GM12865 (cell line): ENCODE data around the gene ISLR.

ENCODE experiments used
- DNase-seq: peaks from one replicate; pipeline ENCODE4 v3.0.0; 2010; ENCODE audit warnings: low read depth
- H3K4me3 ChIP-seq: 2 replicates; pipeline ENCODE4 v1.5.1; 2011; ENCODE audit warnings: mild to moderate bottlenecking, low read depth, low read length, control low read depth
- CTCF ChIP-seq: IDR thresholded peaks from 2 replicates; pipeline ENCODE4 v1.5.1; 2011; ENCODE audit warnings: low read length, control low read depth, low read depth, inconsistent platforms; ENCODE audit not compliant: insufficient read depth; ENCODE audit errors: missing control alignments

Gene ISLR

GRCh38 chr15:74180881-74181602 lies 7.5 kb downstream of the ISLR start:
- no peak for TF ChIP-seq CTCF
- H3K4me3 ChIP-seq, result no peak overlapping the region
- peak; percentile 51 for DNase-seq

DNA sequence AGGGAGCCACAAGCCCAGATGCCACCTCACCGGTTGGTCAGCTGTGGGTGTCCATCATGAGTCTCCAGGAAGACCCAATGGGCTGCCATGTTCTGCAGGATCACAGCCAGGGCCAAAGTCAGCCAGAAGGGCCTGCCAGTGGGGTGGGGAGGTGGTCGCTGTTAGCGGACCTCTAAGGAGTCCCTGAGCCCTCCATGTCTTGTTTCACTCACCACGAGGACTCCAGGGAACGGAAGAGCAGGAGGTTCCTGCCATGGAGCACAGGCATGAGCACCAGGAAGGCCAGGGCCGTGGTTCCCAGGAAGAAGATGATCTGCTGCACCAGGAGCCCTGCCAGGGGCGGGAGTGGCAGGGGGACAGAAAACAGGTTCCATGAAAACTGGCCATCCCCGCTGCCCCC lies 8.6 kb downstream of the ISLR start:
- DNase-seq, result no peak
- no peak overlapping the region for H3K4me3 ChIP-seq
- no peak for TF ChIP-seq CTCF

DNA sequence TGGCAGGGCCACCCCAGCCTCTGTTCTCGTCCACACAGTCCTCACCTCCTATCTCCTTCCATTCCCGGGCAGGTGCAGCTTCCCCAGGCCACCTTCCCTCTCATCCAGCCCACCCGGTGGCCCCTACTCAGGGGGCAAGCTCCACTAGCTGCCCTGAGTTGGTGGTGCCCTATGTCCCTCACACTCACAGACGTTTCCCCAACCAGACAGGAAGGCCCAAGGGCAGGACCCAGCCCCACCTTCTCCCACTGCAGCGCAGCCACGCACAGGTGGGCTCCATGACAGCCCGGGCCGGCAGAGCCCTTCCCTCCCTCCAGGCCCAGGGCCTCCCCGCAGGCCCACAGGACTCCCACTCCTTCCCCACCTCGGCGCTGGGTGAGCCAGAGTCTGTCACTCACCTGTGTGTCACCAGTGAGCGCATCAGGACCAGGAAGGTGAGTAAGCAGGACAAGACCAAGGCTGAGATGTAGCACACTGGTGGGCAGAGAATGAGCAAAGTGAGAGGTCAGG lies 11.1 kb downstream of the ISLR start:
- no peak for TF ChIP-seq CTCF
- no peak for DNase-seq
- H3K4me3 ChIP-seq, result peak overlapping the region; percentile 13; the same call in 1 of the 2 replicates

- no peak for DNase-seq
- no peak for TF ChIP-seq CTCF
- no peak overlapping the region for H3K4me3 ChIP-seq
Observed at GRCh38 chr15:74185710-74186348, 12.3 kb downstream of the ISLR start.

DNA sequence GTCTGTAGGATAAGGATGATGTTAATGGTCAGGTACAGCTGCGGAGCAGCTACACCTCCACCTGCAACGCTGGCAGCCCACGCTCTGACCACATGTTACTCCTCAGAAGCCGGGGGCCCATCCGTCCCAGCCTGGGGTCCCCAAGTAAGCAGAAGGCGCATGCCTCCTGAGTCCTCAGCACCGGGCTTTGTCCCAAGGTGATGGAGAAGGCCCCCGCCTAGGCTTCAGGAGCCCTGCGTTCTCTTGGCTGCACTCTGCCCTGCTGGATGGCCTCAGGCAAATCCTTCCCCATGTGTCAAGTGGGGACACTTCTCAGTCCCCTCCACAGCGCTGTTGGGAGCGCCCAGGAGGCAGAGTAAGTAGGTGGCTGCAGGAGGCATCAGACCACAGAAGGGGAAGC lies 14.7 kb downstream of the ISLR start:
- H3K4me3 ChIP-seq, result no peak overlapping the region
- DNase-seq, result no peak
- TF ChIP-seq CTCF, result no peak

DNA sequence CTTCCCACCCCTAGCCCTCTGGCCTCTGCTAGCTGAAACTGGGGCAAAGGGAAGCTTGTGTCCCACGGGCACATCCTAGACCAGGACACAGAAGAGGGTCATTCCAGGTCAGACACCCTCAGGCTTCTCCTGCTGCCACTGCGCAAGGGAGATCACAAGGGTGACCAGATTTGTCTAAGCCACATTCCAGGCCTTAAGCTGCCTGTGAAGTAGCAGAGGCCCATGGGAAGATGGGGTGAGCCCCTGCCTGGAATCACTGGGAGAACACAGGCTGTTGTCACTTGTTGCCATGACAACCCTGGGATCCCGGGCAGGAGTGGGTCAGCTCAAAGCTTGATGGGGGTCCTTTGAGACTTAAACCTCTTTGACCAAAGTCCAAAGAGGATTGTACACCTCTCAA lies 18.3 kb downstream of the ISLR start:
- DNase-seq, result no peak
- no peak overlapping the region for H3K4me3 ChIP-seq
- TF ChIP-seq CTCF, result no peak
